NCI-H2196 (cell line): ENCODE measurements around the gene ALDH1A2.
"Not testable (repeated sequence)": the region's sequence is repeated elsewhere in the genome, so short reads cannot be mapped to it uniquely, and the experiment has no call there.

Experiments used
- DNase-seq: peaks from one replicate; lab custom pipeline; 2025; ENCODE audit not compliant: unreplicated experiment; lab: John Stamatoyannopoulos, UW

The ALDH1A2 gene

GRCh38 chr15:58069008-58069407 lies 3.5 kb upstream of the ALDH1A2 start:
- DNase-seq, result no peak

GRCh38 chr15:58066042-58066867 lies 744 bp upstream of the ALDH1A2 start:
- DNase-seq, result peak; percentile 49

- no peak for DNase-seq
Measured at GRCh38 chr15:58064980-58065444, 499 bp downstream of the ALDH1A2 start.

GRCh38 chr15:58064082-58064979 lies 1.2 kb downstream of the ALDH1A2 start:
- DNase-seq, result no peak

- DNase-seq, result no peak
Measured at GRCh38 chr15:58063614-58064013, 1.9 kb downstream of the ALDH1A2 start.

GRCh38 chr15:58062983-58063382 lies 2.5 kb downstream of the ALDH1A2 start:
- DNase-seq, result no peak

GRCh38 chr15:58062175-58062574 lies 3.3 kb downstream of the ALDH1A2 start:
- DNase-seq, result no peak

GRCh38 chr15:58060575-58060974 lies 4.9 kb downstream of the ALDH1A2 start:
- no peak for DNase-seq

GRCh38 chr15:58058729-58059128 lies 6.8 kb downstream of the ALDH1A2 start:
- DNase-seq, result no peak

- no peak for DNase-seq
Measured at GRCh38 chr15:58058073-58058472, 7.4 kb downstream of the ALDH1A2 start.

- no peak for DNase-seq
Measured at GRCh38 chr15:58057559-58057958, 8.0 kb downstream of the ALDH1A2 start.

GRCh38 chr15:58056015-58056414 lies 9.5 kb downstream of the ALDH1A2 start:
- DNase-seq, result no peak

GRCh38 chr15:58053315-58054153 lies 12.0 kb downstream of the ALDH1A2 start:
- DNase-seq, result no peak

GRCh38 chr15:58052334-58052733 lies 13.2 kb downstream of the ALDH1A2 start:
- no peak for DNase-seq

GRCh38 chr15:58049520-58050227 lies 15.8 kb downstream of the ALDH1A2 start:
- no peak for DNase-seq

GRCh38 chr15:58048261-58048660 lies 17.2 kb downstream of the ALDH1A2 start:
- DNase-seq, result no peak

GRCh38 chr15:58047149-58047548 lies 18.4 kb downstream of the ALDH1A2 start:
- DNase-seq, result no peak

GRCh38 chr15:58046467-58046866 lies 19.0 kb downstream of the ALDH1A2 start:
- DNase-seq, result no peak

- DNase-seq, result not testable (repeated sequence)
Measured at GRCh38 chr15:58045376-58045775, 20.1 kb downstream of the ALDH1A2 start.

GRCh38 chr15:58044551-58044950 lies 21.0 kb downstream of the ALDH1A2 start:
- DNase-seq, result no peak
